ENCODE data around the gene FPGS. TPM values are rescaled to one million over a fixed set of nuclear protein-coding genes. Genes with fewer than 3 reads are reported as not detected.
A peak's percentile ranks its signal among the peaks of the same experiment; 100 is the strongest.
"Not testable (repeated sequence)": the region's sequence is repeated elsewhere in the genome, so short reads cannot be mapped to it uniquely, and the experiment has no call there.

FPGS gene
- total RNA-seq, 1 donor from 2014 or later = 64.2 TPM

- peak; percentile 100 for DNase-seq
These were observed 31.6 kb upstream of the FPGS start for GRCh38 chr9:127770905-127771569.

DNA sequence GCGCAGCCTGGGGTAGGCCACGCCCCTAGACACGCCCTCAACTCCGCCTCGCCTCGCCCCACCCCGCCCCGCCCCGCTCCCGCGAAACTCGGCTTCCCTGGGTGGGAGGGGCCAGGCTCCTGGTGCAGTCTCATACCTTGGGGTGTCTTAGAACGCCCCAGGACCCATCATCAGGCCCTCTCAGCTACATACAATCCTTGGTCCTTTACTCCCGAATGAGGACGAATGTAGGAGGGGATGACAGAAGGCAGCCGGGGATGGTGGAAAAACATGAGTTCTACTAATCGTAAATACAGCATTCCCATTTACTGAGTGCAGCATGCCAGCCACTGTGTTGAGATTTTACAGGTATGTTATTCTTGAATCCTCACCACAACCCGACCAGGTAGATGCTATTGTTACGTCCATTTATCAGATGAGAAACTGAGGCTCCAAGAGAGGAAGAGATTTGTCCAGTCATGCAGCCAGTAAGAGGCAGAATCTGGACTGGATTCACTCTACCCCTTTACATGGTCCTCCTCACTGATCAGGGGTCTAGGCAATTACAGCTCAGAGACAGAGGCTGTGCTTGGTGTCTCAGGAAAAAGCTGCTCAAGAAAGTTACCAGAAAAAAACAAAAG, 31.0 kb upstream of the FPGS start:
- no peak for DNase-seq

- no peak for DNase-seq
These were observed 30.1 kb upstream of the FPGS start for GRCh38 chr9:127772603-127773002.

- DNase-seq = no peak
These were observed 29.4 kb upstream of the FPGS start for GRCh38 chr9:127773272-127773671.

DNA sequence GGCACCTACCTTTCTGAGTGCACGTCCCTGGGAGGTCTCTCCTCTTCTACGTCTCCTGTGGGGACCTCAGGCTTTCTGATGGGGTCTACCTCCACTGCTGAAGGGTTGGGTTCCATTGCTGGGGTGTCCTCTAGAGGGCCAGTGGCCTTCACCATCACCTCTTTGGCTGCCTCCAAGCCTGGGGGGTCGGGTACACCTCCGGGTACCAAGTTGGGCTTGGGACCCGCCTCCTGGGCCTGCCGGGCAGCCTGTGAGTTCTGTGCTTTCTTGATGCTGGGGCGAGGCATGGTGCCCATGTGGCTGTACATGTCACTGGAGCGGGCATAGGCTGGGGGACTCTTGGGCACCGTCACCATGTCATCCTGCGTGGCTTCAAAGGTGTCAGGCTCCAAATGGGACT, 28.7 kb upstream of the FPGS start:
- no peak for DNase-seq

GRCh38 chr9:127776195-127776923, 26.3 kb upstream of the FPGS start:
- DNase-seq = no peak

GRCh38 chr9:127776924-127777289, 25.8 kb upstream of the FPGS start:
- no peak for DNase-seq

DNA sequence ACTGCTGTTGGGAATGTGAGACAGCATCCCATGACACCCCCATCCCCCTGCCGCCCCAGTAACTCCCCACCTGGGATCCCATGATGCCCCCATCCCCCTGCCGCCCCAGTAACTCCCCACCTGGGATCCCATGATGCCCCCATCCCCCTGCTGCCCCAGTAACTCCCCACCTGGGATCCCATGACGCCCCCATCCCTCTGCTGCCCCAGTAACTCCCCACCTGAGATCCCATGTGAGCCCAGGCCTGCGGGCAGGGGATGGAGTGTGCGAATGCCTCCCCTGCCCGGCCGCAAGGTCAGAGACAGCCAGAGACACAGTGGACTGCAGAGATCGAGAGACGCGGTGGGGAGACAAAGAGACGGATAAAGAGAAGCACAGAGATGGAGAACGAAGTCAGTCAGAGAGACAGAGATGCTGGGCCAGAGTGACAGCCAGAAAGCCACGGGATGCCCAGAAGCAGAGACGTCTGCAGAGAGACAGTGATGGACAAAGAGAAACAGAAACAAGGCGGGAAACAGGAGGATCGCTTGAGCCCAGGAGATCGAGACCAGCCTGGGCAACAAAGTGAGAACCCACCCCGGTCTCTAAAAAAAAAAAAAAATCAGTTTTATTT, 25.2 kb upstream of the FPGS start:
- DNase-seq = no peak

DNA sequence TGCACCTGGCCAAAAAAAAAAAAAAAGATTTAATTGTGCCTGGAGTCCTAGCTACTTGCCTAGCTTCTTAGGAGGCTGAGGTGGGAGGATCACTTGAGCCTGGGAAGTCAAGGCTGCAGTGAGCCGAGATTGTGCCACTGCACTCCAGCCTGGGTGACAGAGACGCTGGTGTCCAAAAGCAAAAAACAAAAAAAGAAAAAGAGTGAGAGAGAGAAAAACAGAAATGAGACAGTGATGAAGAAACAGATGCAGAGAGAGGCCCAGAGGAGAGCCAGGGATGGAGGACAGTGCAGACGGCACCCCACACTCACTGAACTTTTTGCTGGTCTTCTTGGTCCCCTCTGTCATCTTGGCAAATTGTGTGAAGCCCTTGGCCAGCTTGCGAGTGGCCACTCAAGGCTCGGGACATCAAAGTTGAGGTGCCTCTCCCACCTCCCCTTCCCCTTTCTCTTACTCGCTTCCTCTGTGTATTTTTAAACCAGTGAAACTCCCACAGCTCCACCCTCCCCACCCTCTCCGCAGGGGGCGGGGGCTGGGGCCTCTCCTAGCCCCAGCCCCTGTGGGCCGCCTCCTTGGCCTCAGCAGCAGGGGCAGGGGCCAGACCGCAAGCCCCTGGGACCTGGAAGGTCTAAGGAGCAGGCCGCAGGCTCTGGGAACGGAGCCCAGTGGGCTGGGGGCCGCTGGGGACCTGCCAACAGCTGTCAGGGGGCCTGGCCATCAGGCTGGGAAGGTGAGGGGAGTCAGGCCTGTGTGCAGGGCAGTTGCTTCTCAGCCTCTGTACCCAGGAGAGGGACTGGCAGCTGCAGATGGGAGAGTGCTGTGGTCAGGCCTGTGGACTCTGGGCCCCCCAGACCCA, 24.2 kb upstream of the FPGS start, which contains the start of gene SH2D3C:
Gene SH2D3C, minus strand, starts transcription at position 387 of the 856 bp plus-strand sequence. Its CDS starts 39 bp downstream, at position 348.
- no peak for DNase-seq

- no peak for DNase-seq
These were observed 23.3 kb upstream of the FPGS start for GRCh38 chr9:127779136-127779981.

DNA sequence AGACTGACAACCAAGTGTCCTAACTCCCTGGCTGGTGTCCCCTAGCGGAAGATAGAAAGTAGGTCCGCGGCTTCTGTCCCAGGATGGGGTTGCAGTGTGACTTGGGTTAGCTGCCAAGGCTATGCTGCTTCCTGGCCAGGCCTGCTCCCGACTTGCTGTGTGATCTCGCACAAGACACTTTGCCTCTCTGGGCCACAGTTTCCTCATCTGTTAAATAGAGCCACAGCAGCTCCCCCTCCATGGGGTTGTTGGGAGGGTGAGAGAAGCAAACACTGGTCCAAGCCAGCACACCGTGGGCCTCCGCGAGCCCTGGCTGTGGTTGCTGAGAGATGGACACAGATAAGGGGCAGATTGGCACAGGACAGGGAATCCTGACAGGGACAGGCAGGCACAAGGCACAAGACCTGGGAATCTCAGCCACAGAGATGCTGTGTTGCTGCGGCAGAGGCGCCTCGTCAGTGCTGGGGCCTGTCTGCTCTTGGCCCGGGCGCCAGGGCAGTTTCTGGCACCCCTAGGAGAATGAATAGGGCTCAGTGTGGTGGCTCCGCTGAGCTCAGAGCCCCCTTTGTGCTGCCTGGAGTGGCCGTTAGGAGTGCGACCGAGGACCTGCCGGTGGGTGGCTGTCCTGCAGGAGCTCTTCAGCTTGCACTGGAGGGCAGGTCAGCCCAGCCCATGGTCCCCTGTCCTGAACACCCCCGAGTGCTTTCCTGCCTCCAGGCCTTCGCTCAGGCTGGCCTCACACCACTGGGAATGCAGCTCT, 22.4 kb upstream of the FPGS start:
- DNase-seq = no peak

GRCh38 chr9:127780909-127781308, 21.8 kb upstream of the FPGS start:
- not testable (repeated sequence) for DNase-seq

DNA sequence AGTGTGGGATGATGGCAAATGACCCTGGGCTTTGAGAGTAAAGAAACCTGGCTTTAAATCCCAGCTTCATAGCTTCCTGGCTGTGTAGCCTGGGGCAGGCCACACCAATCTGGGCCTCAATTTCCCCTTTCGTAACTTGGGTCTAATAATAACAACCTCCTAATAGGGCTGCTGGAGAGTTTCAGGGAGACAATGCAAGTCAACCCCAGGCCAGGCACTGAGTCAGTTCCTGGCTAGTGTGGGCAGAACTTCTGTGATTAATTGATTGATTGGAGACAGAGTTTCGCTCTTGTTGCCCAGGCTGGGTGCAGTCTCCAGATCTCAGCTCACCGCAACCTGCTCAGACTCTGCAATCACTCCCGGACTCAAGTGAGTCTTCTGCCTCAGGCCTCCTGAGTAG, 20.9 kb upstream of the FPGS start:
- DNase-seq = peak; percentile 66

DNA sequence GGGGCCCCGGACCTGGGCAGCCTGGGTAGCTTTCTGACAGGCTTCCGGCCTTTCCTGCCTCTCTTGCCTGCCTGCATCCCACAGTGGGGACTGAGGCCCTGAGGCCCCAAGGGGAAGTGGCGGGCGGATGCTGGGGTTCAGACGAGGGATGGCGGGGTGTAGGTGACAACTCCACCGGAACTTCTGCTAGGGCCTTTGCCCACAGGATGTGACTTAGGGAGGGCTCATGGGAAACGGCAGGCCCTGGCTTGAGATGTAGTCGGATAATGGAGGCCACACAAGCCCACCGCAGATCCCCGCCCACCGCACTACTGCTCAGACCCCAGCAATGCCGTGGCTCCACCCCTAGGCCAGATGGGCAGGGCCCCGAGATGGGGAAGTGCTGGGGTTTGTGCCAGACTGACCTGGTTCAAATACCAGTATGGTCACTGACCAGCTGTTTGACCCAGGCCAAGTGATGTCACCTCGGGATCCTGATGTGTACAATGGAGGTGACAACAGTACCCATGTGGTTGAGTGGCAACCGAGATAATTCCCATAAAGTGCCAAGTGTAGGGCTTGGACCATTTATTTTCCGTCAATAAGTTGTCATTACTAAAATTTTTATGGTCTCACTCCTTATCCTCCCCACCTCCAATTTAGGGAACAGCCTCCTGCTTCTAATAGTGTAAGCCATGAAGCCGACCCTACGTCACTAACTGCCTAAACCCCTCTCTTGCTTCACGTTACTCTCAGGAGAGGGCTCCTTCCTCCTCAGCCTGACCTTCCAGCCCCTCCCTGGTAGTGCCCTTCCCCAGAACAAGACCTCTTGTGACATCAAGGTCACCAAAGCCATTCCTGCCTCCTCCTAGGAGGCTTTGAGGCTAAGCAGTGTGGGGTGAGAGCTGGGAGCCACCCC, 19.3 kb upstream of the FPGS start:
- DNase-seq = peak; percentile 58

DNA sequence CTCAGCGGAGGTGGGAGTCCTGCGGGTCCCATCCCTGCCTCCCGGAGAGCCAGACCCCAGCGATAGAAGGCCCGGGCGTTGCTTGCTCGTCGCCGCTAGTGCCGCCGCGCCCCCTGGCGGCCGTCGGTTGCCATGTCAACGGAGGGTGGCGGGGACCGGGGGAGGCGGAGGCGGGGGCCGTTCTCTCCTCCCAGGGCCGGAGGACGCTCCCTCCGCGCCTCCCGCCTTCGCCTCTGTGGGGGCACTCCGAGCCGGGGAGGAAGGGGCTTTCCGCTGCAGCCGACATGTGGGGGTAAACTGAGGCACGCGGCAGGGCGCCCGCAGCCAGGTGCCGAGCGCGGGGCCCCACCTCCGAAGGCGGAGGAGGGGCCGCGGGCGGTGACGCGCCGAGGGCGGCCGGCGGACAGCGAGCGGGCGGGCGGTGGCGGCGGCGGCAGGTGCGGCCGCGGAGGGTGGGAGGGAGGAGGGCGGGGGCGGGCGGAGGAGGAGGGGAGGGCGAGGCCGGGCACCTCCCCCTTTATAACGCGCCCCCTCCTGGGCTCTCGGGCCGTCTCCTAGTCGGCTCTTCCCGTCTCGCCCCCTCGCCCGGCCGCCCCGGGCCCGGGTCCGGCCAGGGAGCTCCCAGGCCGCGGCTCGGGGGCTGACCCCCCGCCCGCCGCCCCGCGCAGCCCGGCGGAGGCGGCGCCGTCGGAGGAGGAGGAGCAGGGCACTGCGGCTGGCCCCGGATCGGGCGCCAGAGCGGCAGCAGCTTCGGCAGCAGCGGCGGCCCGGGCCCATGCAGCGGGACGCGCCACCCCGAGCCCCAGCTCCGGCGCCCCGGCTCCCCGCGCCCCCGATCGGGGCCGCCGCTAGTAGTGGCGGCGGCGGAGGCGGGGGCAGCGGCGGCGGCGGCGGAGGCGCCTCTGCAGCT, 17.4 kb upstream of the FPGS start:
- DNase-seq = peak; percentile 93

DNA sequence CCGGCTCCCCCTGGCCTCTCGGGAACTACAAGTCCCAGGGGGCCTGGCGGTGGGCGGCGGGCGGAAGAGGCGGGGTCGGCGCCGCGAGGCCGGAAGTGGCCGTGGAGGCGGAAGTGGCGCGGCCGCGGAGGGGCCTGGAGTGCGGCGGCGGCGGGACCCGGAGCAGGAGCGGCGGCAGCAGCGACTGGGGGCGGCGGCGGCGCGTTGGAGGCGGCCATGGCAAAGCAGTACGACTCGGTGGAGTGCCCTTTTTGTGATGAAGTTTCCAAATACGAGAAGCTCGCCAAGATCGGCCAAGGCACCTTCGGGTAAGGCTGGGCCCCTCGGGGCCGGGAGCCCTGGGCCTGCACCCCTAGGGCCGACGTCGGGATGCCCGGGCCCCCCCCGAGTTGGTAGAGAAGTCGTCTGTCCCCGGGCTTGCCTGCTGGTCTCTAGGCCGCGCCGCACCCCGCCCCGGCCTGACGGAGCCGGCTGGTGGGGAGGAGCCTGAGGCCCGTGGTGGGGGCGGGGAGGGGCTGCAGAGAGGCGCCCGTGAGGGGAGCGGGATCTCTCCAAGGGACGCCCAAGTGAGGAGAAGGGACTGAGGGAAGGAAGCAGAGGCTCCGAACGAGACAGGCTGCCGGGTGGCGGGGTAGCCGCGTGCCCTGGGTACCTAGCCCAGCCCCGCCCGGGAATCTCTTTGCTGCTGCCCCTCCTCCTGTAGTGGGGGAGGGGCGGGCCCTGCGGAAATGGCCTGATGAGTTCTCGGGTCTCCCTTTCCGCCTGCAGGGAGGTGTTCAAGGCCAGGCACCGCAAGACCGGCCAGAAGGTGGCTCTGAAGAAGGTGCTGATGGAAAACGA, 16.5 kb upstream of the FPGS start, which contains the start of gene CDK9:
Gene CDK9, plus strand, starts transcription at position 102 of the 840 bp plus-strand sequence. Its CDS starts 115 bp downstream, at position 217.
- DNase-seq = peak; percentile 94

DNA sequence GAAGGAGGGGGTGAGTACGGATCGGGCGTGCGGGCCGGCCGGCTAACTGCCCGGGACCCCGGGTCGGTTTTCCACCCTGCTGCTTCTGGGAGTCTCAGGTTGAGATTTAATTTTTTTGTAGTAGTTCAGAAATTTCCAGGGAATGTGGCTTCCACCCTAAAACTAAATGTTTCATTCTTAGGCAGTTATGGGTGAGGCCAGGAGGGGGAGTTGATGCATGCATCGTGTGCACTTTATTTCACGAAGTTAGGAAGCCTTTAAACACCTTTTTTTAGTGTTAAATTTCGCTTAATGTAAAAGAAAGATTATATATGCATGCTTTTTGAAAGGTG, 15.9 kb upstream of the FPGS start:
- peak; percentile 49 for DNase-seq

All from dermis blood vessel endothelial cell (primary cell).